Astrocyte (in vitro differentiated cells and primary cell): ENCODE measurements around the gene COA5.

ENCODE experiments used
- EZH2 ChIP-seq: IDR thresholded peaks from 2 replicates; pipeline ENCODE4 v1.6.1; 2012; ENCODE audit warnings: mild to moderate bottlenecking, low read length, inconsistent platforms; ENCODE audit not compliant: insufficient read depth
- TF ChIP-seq, protein P1 (sequence below): IDR thresholded peaks from 2 replicates; pipeline ENCODE4 v1.5.1; 2011; ENCODE audit warnings: low read depth, mild to moderate bottlenecking, inconsistent platforms, low read length, moderate library complexity; ENCODE audit not compliant: insufficient read depth

- TF ChIP-seq, protein P1, sequence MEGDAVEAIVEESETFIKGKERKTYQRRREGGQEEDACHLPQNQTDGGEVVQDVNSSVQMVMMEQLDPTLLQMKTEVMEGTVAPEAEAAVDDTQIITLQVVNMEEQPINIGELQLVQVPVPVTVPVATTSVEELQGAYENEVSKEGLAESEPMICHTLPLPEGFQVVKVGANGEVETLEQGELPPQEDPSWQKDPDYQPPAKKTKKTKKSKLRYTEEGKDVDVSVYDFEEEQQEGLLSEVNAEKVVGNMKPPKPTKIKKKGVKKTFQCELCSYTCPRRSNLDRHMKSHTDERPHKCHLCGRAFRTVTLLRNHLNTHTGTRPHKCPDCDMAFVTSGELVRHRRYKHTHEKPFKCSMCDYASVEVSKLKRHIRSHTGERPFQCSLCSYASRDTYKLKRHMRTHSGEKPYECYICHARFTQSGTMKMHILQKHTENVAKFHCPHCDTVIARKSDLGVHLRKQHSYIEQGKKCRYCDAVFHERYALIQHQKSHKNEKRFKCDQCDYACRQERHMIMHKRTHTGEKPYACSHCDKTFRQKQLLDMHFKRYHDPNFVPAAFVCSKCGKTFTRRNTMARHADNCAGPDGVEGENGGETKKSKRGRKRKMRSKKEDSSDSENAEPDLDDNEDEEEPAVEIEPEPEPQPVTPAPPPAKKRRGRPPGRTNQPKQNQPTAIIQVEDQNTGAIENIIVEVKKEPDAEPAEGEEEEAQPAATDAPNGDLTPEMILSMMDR: no peak
- no peak for TF ChIP-seq EZH2
These were observed 584 bp downstream of the COA5 start for GRCh38 chr2:98607741-98608115.
